SK-N-MC (cell line): Measurements from ENCODE around the gene HOXC11.

Source experiments
- EZH2 ChIP-seq: fragments of 200-600 bp; sonication (generic); IDR thresholded peaks from one replicate; pipeline ENCODE4 v1.6.1; 2017; ENCODE audit warnings: antibody characterized with exemption
- FOXP2 ChIP-seq: optimal IDR thresholded peaks from 2 replicates; pipeline ENCODE3; 2011; ENCODE audit warnings: mild to moderate bottlenecking, moderate library complexity; ENCODE audit not compliant: insufficient read depth; ENCODE audit errors: extremely low read length, control extremely low read depth
- POLR2AphosphoS5 ChIP-seq: IDR thresholded peaks from 2 replicates; pipeline ENCODE4 v1.6.1; 2012; ENCODE audit warnings: mild to moderate bottlenecking, low read depth, low read length, borderline replicate concordance

GRCh38 chr12:53981634-53982565, 9.0 kb downstream of the HOXC11 start:
- TF ChIP-seq POLR2AphosphoS5 = no peak
- TF ChIP-seq EZH2 = no peak
- no peak for TF ChIP-seq FOXP2
